GM18867 (cell line): ENCODE measurements around the gene ARHGAP9.

Source experiments
- ATAC-seq: cut with Tn5 transposase; IDR thresholded peaks from one replicate; pipeline ENCODE4 v1.9.1; 2021; ENCODE audit warnings: mild to moderate bottlenecking, moderate library complexity; ENCODE audit not compliant: unreplicated experiment

The ARHGAP9 gene

DNA sequence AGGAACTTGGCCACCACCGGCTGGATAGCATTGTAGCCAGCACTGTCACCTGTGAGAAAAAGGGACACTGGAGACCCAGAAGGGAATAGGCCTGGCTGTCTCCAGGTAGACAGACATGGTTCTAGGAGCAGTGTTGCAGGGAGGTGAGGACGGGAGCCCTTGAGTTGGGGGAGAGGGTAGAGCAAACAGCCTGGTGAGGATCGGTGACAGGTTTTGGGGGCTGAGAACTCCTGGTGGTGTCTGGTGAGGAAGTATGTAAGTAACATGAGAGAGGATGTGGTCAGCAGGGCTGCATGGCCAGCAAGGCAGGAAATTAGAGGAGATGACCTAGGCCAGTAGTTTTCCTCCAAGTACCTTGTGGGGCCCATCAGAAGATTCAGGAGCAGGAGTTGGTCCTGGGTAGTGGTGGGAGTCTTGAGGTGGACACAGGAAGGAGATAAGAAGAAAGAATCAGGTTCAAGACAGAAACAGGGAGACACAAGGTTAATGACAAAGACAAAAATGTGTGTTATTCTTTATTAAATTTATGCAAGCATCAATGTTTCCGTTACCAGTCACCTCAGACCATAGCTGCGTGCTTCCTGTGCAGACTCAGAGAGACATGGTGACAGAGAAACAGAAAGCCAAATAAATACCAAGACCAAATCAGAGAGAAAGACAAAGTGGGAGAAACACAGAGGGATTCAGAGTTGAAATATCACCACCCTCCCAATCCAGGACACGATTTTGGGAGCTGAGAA lies at the start of gene ARHGAP9:
Gene ARHGAP9 (minus strand): TSS at position 491 of the 740 bp plus-strand sequence. CDS start 460 bp downstream, at position 31.
- ATAC-seq, result peak; percentile 42

DNA sequence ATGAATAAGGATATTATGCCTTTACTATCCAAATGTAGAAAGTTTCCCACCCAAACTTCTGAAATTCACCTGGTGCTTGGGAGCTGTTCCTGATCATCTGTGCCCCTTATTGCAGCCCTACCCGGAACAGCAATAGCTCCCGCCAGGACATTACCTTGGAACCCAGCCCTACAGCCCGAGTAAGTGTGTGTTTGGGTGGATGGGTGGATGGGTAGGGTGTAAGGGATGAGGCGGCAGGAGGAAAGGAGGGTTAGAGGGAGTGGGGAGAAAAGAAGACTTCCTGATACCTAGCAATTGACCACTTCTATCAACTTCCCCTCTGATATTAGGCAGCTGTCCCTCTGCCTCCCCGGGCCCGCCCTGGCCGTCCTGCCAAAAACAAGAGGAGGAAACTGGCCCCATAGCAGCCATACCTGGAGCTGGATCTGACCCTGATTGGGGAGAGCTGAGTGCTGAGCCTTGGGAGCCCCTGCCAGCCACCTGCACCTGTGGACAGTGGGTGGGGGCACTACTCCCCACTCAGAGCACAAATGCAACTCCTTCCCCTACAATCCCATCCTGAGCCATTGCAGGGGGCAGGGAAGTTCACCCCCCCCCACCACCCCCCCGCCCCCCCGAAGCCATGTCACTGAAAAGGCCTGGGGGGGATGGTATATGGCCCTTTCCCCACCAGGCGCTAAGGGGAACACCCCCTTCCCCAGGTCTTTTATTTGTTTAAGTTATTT lies 49.3 kb upstream of the ARHGAP9 start:
- no peak for ATAC-seq

DNA sequence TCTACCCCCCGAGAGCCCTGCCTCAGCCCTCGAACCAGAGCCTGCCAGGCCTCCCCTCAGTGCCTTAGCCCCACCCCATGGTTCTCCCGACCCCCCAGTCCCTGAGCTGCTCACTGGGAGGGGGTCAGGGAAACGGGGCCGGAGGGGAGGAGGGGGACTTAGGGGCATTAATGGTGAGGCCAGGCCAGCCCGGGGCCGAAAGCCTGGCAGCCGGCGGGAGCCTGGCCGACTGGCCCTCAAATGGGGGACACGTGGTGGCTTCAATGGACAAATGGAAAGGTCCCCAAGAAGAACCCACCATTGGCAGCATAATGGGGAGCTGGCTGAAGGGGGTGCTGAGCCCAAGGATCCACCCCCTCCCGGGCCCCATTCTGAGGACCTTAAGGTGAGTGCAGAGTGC lies 48.5 kb upstream of the ARHGAP9 start:
- no peak for ATAC-seq

DNA sequence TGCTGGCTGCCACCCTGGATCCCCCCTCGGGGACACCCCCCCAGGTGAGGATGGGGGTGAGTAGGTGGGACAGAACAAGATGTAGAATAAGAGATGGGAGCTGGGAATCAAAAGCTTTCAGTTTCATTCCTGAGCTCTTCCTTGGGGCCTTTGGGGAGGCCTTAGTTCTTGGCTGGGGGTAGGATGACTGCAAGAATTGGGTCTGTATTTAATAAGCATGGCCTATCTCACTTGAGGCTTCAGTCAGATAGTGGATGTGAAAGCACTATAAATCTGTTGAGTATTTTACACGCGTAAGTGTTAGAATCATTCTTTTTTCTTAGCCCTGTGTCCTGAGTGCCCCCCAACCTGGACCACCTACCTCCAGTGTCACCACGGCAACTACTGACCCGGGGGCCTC lies 47.5 kb upstream of the ARHGAP9 start:
- ATAC-seq, result no peak

DNA sequence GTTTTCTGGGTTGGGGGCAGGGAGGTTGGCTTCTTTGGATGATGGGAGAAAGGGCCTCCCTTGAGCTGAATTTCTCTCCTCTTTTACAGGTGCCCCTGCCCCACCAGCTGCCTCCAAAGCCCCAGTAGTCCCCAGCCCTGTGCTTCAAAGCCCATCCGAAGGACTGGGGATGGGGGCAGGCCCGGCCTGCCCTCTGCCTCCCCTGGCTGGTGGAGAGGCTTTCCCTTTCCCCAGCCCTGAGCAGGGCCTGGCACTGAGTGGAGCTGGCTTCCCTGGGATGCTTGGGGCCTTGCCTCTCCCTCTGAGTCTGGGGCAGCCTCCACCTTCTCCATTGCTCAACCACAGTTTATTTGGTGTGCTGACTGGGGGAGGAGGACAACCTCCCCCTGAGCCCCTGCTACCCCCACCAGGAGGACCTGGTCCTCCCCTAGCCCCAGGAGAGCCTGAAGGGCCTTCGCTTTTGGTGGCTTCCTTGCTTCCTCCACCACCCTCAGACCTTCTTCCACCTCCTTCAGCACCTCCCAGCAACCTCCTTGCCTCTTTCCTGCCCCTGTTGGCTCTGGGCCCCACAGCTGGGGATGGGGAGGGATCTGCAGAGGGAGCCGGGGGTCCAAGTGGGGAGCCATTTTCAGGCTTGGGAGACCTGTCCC lies 46.9 kb upstream of the ARHGAP9 start:
- ATAC-seq, result no peak

DNA sequence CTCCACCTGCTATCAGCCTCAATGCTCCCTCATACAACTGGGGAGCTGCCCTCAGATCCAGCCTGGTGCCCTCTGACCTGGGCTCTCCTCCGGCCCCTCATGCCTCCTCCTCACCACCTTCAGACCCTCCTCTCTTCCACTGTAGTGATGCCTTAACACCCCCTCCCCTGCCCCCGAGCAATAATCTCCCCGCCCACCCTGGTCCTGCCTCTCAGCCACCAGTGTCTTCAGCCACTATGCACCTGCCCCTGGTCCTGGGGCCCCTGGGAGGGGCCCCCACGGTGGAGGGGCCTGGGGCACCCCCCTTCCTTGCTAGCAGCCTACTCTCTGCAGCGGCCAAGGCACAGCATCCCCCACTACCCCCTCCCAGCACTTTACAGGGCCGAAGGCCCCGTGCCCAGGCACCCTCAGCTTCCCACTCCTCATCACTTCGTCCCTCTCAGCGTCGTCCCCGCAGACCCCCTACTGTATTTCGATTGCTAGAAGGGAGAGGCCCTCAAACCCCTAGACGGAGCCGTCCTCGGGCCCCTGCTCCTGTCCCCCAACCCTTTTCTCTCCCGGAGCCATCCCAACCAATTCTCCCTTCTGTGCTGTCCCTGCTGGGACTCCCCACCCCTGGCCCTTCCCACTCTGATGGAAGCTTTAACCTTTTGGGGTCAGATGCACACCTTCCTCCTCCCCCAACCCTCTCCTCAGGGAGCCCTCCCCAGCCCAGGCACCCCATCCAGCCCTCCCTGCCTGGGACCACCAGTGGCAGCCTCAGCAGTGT lies 46.1 kb upstream of the ARHGAP9 start:
- ATAC-seq, result no peak

DNA sequence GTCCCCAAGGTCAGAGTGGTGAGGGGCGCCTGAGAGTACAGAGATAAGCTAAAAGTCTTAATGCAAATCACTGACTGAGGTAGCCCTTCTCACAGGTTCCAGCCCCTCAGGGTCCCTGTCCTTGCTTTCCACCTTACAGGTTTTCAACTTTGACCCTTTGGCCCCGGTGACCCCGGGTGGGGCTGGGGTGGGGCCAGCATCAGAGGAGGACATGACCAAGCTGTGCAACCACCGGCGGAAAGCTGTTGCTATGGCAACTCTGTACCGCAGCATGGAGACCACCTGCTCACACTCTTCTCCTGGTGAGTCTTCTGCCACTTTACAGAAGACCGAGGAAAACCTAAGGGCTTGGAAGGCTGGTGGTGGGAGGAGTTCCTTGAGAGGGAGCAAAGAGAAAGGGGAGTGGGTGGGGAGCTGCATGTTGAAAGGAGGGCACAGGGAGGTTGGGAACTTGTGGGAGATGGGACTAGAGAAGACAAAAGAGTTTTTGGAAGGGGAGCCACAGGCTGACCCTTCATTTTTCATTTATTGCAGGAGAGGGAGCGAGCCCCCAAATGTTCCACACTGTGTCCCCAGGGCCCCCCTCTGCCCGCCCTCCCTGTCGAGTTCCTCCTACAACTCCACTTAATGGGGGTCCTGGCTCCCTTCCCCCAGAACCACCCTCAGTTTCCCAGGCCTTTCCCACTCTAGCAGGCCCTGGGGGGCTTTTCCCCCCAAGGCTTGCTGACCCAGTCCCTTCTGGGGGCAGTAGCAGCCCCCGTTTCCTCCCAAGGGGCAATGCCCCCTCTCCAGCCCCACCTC lies 45.3 kb upstream of the ARHGAP9 start:
- ATAC-seq, result no peak

DNA sequence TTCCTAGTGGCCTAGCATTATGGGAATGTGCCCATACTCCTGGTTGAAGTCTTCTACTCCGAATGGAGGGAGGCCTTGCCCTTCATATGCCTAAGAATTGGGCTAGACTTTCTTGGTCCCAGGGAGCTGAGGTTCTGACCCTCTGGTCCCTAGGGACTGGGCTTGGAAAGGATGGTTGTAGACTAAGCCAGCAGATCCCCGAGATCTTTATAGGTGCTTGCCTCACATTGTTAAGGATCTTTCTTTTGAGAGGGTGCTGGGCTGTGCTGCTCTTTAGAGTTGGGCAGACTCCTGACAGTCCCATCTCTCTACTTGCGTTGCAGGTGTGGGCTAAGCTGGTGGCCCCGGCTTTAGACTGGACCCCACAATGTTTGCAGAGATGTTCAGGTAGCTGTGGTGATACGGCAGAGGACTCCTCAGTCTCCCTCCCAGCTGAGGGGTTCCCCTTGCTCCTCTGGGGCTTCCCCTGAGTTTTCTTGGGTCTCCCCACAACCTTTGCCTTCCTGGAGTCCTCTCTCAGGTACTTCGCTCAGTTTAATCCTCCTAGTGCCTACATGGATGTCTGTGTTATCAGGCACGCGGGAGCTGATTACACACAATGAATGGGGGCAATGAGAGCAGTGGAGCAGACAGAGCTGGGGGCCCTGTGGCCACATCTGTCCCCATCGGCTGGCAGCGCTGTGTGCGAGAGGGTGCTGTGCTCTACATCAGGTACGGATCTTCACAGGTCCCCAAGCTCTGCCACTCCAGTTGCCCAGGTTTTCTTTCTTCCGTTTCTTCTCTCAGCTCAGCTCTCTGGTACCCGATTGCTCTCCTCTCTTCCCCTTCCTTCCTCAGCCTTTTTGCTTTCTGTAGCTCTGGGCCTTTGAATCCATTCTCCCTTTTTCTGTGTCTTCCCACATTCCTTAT lies 44.3 kb upstream of the ARHGAP9 start:
- ATAC-seq, result no peak

DNA sequence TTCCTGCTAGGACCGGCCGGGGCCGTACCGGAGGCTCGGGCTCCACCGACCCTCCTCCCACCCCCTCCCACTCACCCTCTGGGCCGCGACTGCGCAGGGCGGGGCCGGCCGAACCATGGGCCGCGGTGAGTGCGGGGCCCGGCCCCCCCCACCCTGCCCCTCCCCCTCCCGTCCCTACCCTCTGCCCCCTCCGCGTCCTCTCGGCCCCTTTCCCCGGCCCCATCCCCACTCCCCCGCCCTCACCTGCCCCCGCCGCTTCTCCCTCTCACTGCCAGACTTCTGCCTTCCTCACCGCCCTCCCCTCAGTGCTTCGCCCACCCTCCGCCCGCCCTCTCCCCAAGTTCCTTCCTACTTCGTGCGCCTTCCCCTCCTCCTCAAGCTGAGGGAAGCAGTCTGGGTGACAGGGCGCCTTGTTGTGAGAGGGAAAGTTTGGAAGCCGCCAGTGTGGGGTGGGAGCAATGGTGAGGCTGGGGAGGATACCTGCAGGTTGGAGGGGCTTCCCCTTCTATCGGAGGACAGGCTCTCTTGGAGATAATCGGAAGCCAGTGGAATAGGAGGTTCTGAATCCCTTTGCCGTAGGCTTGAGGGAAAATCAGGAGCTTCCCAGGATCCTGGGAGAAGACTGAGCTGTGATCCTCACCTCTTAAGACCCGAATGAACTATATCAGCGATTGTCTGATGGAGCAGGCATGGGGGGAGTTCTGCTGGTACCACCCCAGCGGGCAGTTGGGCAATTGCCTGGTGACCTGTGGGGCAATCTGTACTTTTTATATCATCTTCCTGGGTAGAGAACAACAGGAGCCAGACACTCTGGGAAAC lies 43.4 kb upstream of the ARHGAP9 start:
- ATAC-seq, result no peak

DNA sequence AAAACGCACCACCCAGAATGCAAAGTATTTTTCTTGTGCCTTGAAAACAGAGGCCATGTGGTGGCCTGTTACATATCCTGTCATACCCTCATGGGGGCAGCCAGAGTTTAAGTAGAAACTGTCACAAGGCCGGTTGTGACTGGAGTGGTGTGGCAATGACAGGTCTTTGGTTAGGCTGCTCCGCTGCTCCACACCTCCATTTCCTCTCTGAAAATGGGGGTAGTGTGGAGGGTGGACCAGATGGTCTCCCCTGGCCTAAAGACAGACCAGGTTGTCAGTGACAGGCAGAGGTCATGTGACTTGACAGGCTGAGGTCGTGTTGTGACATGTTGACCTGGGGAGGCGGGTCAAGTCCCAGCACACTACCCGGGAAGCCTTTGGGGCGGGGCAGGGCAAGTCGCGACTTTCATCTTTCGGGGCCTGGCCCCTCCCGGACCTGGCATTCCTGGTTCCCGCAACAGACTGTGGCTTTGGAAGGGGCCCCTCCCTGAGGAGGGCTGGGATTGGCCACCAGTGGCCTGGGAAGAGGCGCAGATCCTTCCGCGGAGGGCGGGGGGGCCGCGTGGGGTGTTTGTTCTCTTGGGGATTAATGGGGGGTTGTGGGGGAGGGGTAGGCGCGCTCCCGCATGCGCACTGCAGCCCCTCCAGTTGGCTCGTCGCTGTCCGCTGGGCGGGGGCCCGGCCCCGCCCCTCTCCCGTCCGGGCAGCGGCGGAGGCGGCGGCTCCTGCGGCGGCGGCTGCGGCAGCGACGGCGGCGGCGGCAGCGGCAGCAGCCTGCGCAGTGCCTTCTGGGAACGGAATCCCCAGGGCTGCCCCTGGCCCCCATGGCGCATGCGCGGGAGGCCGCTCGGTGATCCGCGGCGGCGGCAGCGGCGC lies 42.6 kb upstream of the ARHGAP9 start, which contains the start of gene MBD6:
Gene MBD6 (plus strand): TSS at position 814 of the 876 bp plus-strand sequence. CDS start 1,480 bp downstream, outside the sequence.
- ATAC-seq, result peak; percentile 47

DNA sequence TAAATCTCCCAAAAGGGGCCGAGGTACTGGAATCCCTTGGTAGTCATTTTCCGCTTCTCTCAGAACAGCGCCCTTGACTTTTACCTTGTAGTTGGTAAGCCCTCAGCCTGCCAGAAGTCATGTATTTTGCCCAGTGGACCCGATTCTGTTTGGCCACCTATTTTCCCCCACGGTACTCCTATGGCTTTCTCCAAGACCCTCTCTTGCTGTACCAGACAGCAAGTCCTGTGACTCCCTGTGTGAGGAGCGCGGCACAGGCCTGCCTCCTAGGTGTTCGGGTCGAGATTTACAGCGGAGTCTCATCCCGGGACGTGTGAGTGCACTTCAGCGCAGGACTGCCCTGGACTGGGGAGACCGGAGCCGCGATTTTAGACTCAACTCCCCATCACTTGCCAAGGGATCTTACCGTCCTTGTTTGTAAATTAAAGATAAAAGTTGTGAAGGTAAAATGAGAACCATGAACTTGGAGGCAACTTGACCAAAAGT lies 41.9 kb upstream of the ARHGAP9 start:
- ATAC-seq, result no peak

DNA sequence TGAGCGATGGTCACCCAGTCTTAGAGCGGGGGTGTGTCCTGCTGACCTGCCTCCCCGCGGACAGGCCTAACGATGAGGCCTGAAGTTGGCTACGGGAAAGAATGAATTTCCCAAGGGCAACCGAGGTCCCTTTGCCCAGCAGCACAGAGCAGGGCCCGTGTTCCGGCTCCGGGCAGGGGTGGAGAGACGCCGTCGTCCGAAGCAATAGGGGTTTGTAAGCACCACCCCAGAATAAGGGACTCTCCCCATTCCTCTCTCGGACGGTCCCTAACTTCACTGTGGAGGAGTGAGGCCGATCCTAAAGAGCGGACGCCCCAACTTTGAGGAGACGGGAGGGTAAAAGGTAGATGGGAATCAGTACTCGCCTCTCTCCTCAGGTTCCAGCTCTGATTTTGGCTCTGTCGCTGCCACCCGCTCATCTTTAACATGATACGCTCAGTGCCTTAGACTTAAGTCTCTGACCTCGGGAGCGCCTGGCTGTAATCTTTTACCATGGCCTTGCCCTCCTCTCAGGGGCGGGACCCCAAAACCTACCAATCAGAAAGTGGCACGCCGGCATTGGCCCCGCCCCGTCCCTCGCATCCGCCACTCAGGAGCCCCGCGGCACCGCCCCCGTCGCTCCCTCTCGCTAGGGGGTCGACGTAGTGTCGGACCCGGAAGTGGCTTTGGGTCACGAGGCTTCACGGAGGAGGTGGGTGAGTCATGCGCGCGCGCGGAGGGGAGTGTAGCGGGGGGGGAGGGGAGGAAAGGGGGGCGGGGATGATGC lies 40.6 kb upstream of the ARHGAP9 start, which contains the start of gene DDIT3:
Gene DDIT3 (minus strand): TSS at position 462 of the 766 bp plus-strand sequence. CDS start 3,108 bp downstream, outside the sequence.
- peak; percentile 63 for ATAC-seq

DNA sequence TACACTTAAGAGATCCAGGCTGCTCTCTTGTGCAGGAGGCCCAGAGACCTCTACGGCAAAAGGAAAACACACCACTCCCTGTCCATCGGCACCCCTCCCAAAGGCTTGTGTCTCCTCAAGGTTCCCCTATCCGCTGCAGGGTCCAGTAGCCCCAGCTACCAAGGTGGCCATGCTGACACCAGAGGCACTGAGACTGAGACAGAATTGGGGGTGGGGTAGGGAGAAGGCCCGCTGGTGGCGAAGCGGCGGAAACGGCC lies 40.1 kb upstream of the ARHGAP9 start:
- ATAC-seq, result peak; percentile 5

DNA sequence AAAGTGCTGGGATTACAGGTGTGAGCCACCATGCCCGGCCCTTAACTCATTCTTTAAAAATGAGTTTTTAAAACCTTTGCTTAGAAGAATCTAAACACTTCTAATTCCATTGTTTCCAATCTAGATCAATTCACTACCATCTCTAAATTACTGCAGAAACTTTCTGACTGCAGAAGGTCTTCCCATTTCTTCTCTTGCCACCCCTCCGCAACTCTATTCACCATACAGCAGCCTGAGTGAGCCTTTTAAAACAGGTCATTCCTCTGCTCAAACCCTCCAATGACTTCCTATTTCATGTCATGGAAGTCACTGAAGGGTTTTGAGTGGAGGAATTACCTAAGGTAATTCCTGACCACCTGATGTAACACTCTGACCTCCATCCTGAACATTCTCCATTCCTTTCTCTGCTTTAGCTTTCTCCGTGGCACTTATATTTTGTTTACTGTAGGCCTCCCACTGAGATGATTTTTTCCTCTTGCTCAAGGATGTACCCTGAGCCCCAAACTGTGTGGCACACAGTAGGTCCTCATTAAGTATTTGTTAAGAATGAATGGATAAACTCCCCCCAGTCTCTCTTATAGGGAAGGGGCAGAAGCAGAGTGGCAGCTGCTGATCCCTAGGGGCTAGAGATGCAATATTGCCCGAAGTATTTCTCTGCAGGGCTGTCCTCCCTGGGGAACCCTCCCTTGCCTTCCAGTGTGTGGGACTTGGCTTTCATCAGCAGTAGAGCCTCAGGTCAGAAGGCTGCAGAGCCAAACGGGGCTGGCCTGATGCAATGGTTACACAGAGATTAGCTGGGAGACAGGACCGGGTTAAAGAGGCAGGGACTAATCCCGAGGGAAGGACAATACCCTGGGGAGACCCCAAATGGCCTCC lies 39.5 kb upstream of the ARHGAP9 start:
- no peak for ATAC-seq

DNA sequence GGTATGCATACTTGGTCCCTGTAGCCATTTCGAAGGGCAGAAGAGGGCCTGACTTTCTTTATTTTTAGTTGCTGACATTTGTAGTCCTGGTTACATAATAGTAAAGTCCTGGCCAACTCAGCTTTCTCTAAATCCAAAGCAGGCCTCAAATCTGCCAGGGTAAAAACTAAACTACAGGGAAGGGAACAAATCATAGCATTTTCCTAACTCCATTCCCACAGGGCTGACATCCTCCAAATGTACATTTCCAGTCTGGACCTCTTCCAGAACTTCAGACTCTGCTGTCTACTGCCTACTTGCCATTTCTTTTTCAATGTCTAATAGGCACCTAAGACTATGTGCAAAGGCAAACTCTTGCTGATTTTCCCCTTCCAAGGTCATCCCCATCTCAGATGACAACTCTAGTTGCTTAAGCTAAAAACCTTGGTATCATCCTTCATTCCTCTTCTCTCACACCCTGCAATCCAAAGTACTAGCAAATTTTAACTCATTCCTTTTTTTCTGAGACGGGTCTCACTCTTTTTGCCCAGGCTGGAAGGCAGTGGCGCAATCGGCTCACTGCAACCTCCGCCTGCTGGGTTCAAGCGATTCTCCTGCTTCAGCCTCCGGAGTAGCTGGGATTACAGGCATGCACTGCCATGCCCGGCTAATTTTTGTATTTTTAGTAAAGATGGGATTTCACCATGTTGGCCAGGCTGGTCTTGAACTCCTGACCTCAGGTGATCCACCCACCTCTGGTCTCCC lies 38.7 kb upstream of the ARHGAP9 start:
- ATAC-seq, result no peak
